Measurements from ENCODE around the gene ATP11A. TPM values are rescaled to one million over a fixed set of nuclear protein-coding genes. Genes with fewer than 3 reads are reported as not detected.

Gene ATP11A
- total RNA-seq, 4 donors from 2014 or later, result 18.6 to 30.3 (median 26.8) TPM

DNA sequence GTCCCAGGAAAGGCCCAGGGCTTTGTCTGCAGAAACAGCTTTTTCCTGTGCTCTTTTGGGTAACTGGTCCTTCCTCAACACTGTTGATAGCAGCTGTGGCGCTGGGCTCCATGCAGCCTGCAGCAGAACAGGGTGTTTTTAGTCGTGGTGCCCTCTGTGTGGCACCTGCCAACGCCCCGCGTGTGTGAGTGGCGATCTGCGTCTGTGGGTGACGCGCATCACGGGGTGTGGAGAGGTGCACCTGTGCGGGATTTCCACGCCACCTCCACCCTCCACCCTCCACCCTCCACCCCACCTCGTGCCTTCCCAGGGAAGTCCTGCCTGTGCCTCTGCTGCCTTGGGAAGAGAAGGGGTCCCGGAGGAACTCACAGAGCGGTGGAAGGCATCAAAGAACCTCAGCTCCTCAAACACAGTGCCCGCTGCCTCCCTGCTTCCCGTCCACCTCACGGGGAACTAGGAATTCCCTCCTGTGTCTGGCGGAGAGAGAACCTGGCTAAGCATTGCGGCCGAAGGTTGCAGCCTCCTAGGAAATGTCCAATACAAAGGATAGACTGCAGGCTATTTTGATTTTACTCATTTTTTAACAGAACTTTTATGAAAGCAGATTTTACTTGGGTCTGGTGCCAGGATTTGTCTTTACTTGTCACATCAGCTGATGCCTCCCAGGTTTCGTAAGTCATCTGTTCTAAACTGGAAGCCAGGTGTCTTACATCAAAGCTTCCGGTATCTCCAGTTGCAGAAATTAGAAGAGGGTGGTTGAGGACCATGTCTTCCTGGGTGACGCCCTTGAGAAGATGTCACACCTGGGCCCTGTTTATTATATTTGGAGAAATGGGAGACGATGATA is 84.0 kb downstream of the ATP11A start:
- TF ChIP-seq, protein P1, sequence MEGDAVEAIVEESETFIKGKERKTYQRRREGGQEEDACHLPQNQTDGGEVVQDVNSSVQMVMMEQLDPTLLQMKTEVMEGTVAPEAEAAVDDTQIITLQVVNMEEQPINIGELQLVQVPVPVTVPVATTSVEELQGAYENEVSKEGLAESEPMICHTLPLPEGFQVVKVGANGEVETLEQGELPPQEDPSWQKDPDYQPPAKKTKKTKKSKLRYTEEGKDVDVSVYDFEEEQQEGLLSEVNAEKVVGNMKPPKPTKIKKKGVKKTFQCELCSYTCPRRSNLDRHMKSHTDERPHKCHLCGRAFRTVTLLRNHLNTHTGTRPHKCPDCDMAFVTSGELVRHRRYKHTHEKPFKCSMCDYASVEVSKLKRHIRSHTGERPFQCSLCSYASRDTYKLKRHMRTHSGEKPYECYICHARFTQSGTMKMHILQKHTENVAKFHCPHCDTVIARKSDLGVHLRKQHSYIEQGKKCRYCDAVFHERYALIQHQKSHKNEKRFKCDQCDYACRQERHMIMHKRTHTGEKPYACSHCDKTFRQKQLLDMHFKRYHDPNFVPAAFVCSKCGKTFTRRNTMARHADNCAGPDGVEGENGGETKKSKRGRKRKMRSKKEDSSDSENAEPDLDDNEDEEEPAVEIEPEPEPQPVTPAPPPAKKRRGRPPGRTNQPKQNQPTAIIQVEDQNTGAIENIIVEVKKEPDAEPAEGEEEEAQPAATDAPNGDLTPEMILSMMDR (IDR thresholded peaks at IDR 0.05; ENCODE audit: low read depth), result no peak

DNA sequence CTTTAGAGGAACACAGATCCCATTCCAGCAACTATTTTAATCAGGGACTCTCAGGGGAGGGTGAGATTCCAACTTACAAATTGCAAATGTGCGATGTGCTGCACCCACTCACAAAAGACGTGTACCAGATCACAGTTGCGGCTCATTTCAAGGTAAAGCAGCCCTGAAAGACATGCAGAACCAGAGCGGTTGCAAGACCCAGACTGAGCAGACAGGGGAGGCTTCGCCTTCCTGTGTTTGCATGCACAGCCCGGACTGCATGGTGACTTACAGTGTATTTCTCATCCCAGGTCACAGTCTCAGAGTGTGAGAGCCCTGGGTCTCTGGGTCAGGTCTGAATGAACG is 84.6 kb downstream of the ATP11A start:
- TF ChIP-seq, protein P1 (IDR thresholded peaks at IDR 0.05; ENCODE audit: low read depth), result no peak

DNA sequence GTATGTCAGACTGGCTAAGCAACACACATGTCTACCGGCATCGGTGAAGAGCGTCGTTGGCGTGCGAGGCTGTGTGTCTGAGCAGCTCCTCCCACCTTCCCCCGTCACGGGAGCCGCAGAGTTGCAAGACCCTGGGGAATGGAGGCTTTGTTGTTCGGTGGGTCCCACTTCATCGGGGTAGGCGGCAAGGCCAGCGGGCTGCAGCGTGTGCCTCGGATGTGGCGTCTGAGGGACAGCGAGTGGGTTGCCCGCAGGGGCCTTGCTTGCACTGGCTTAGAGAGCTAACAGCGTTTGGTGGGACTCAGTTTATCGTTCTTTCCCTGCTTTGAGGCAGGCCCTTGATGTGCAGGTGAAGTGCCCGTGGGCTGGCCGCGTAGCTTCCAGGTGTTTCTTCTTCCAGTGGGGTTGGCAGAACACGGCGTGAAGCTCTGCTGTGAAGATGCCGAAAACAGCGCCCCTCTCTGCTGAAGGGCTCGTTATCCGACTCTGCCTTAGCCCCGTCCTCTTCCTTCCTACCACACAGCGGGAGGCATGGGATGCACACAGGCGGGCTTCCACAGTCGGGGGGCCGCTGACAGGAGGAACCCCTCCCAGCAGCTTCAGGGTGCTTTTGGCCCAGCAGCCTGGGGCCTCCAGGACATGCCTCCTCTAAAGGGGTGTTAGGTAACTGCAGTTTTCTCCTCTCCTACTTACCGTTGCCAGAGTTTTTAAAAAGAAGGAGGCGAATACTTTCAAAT is 85.2 kb downstream of the ATP11A start:
- TF ChIP-seq, protein P1 (IDR thresholded peaks at IDR 0.05; ENCODE audit: low read depth), result no peak

- TF ChIP-seq, protein P1 (IDR thresholded peaks at IDR 0.05; ENCODE audit: low read depth), result no peak
Observed at GRCh38 chr13:112775791-112776279, 86.0 kb downstream of the ATP11A start.

- TF ChIP-seq, protein P1 (IDR thresholded peaks at IDR 0.05; ENCODE audit: low read depth), result no peak
Observed at GRCh38 chr13:112776354-112776753, 86.5 kb downstream of the ATP11A start.

GRCh38 chr13:112776971-112777370 is 87.1 kb downstream of the ATP11A start:
- TF ChIP-seq, protein P1 (IDR thresholded peaks at IDR 0.05; ENCODE audit: low read depth), result no peak
